Lung (tissue), 12 donors: ENCODE measurements around the gene DIAPH1. TPM values are rescaled to one million over a fixed set of nuclear protein-coding genes. Genes with fewer than 3 reads are reported as not detected.

ENCODE experiments used
- ATAC-seq: fragments of 200-7000 bp; cut with Tn5 transposase; one replicate; pipeline ENCODE4 v1.9.1; 2020; ENCODE audit warnings: moderate number of reproducible peaks; ENCODE audit not compliant: insufficient read depth, low FRiP score
- DNase-seq, 3 donors: peaks; one replicate each; pipeline ENCODE4 v3.0.0-alpha.2; 2013 to 2017
- H3K27ac ChIP-seq, 2 donors: one replicate each; pipeline ENCODE4 v1.5.1; 2013; ENCODE audit warnings: mild to moderate bottlenecking in 2 of 2, moderate library complexity in 2 of 2, control low read depth in 1 of 2, inconsistent platforms in 1 of 2, low read depth in 1 of 2, low read length in 1 of 2
- H3K27me3 ChIP-seq, 3 donors: one replicate each; pipeline ENCODE4 v1.5.1; 2013; ENCODE audit warnings: low read length in 2 of 3; ENCODE audit not compliant: control insufficient read depth in 3 of 3, insufficient read depth in 3 of 3
- H3K36me3 ChIP-seq, 4 donors: one replicate each; pipeline ENCODE4 v1.5.1; 2013; ENCODE audit warnings: low read length in 4 of 4, mild to moderate bottlenecking in 1 of 4, moderate library complexity in 1 of 4; ENCODE audit not compliant: control insufficient read depth in 4 of 4, insufficient read depth in 4 of 4
- H3K4me1 ChIP-seq, 5 donors: one replicate each; pipeline ENCODE4 v1.5.1; 2013; ENCODE audit warnings: low read length in 5 of 5, mild to moderate bottlenecking in 2 of 5, moderate library complexity in 1 of 5; ENCODE audit not compliant: control insufficient read depth in 5 of 5, insufficient read depth in 5 of 5
- H3K4me3 ChIP-seq: one replicate; pipeline ENCODE4 v1.5.1; 2013; ENCODE audit warnings: mild to moderate bottlenecking, control low read depth, moderate library complexity
- H3K9ac ChIP-seq, 2 donors: one replicate each; pipeline ENCODE4 v1.5.1; 2013; ENCODE audit warnings: low read length in 2 of 2, control low read depth in 1 of 2; ENCODE audit not compliant: insufficient read depth in 1 of 2
- H3K9me3 ChIP-seq, 4 donors: one replicate each; pipeline ENCODE4 v1.5.1; 2013; ENCODE audit warnings: low read length in 3 of 4, mild to moderate bottlenecking in 1 of 4, moderate library complexity in 1 of 4; ENCODE audit not compliant: control insufficient read depth in 4 of 4, insufficient read depth in 3 of 4
- CTCF ChIP-seq: IDR thresholded peaks from 2 replicates; pipeline ENCODE4 v1.5.1; 2012; ENCODE audit warnings: mild to moderate bottlenecking; ENCODE audit errors: control extremely low read depth, extremely low read depth
- WGBS, 2 donors: extraction: QIAGEN DNeasy Blood & Tissue Kit; methylation state at CpG; one replicate each; pipeline ENCODE4 v1.1.7; 2013; 5-methylcytosine and 5-hydroxymethylcytosine counted together
- polyA plus RNA-seq, 2 donors: library from polyadenylated mRNA; stranded (reverse); fragments of 200-250 nt; gene quantifications; one replicate each; pipeline ENCODE4 v1.2.1, GENCODE V29; 2013
- total RNA-seq, 2 donors: library from RNA; depleted of rRNA in 1 of 2; stranded (reverse); fragments of >200 nt in 1 of 2; gene quantifications; one replicate each; pipeline ENCODE4 v1.2.1, GENCODE V29; 2014 to 2021
- donor health status: control.
- donor health status: control.
- donor health status: Bipolar disorder and iron deficiency.
- donor health status: healthy.
- donor health status: DM: yes; HTN: yes; CAD: no.

The DIAPH1 gene
- total and polyA plus RNA-seq, 4 donors = 41.7 to 151 (median 64.4) TPM

GRCh38 chr5:141657937-141658545, 39.2 kb upstream of the DIAPH1 start:
- no peaks in the 10 kb centered on the region for H3K9me3 ChIP-seq
- H3K9ac ChIP-seq = no peak overlapping the region
- DNase-seq (no peak), ATAC-seq (no peak)
- TF ChIP-seq CTCF = no peak
- WGBS, 2 donors = 82% methylated on average over 8 of the region's 8 CpGs
- H3K27me3 ChIP-seq = no peaks in the 10 kb centered on the region
- H3K36me3 ChIP-seq = peaks cover 4 to 38% (median 28%) of the 10 kb centered on the region in 4 donors
- H3K4me3 ChIP-seq = no peak overlapping the region
- no peak overlapping the region for H3K27ac ChIP-seq
- H3K4me1 ChIP-seq = no peaks in the 10 kb centered on the region

DNA sequence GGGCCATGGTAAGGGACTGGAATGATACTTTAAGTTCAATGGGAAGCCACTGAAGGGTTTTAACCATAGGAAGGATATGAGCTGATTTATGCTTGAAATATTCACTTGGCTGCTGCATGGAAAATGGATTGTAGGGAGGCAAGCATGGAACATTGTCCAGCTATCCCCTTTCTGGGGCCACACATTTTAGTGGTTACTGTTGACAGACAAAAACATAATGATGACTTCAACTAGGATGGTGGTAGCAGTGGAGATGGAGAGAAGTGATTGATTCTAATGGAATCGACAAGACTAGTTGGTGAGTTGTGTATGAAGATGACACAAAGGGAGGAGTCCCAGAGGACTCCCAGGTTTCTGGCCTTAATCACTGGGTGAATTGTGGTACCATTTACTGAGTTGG, 38.6 kb upstream of the DIAPH1 start:
- Histone ChIP-seq H3K9ac (no peak overlapping the region), H3K36me3 (peaks cover 4 to 38% (median 29%) of the 10 kb centered on the region in 4 donors), H3K27me3 (no peaks in the 10 kb centered on the region), H3K4me1 (no peaks in the 10 kb centered on the region), H3K9me3 (no peaks in the 10 kb centered on the region), H3K4me3 (no peak overlapping the region), H3K27ac (no peak overlapping the region)
- no peak for ATAC-seq
- TF ChIP-seq CTCF = no peak
- 96% methylated on average over 1 of the region's 1 CpG for whole genome bisulfite sequencing, 2 donors
- no peak for DNase-seq

DNA sequence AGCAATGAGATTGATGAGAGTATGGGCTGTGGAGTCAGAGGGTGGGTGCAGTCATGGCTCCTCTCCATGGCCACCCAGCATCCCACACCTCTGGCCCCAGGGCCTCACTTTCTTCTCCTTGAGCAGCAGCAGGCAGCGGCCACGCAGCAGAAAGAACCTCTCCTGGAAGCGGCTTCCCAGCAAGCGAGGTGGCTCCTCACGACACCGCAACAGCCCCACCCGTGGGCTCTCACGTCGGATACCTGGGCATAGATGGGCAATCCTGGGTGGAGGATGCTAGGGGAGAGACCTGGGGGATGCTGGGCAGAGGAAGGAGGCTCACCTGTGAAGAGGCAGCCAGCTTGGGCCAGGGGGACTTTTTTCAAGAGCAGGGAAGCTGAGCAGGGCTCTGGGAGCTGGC, 37.6 kb upstream of the DIAPH1 start:
- 93 to 94% methylated on average over 9 of the region's 9 CpGs for WGBS, 2 donors
- DNase-seq (no peak), ATAC-seq (no peak)
- Histone ChIP-seq H3K4me1 (peaks cover 0 to 5% (median 0%) of the 10 kb centered on the region in 5 donors), H3K4me3 (no peak overlapping the region), H3K27ac (no peak overlapping the region), H3K36me3 (peaks cover 4 to 32% (median 24%) of the 10 kb centered on the region in 4 donors), H3K9me3 (no peaks in the 10 kb centered on the region), H3K9ac (no peak overlapping the region), H3K27me3 (no peaks in the 10 kb centered on the region)
- TF ChIP-seq CTCF = no peak

GRCh38 chr5:141655020-141655419, 36.2 kb upstream of the DIAPH1 start:
- no peak overlapping the region for H3K27ac ChIP-seq
- ATAC-seq = no peak
- no peaks in the 10 kb centered on the region for H3K9me3 ChIP-seq
- no peak overlapping the region for H3K9ac ChIP-seq
- no peak for DNase-seq
- peaks cover 0 to 13% (median 0%) of the 10 kb centered on the region in 5 donors for H3K4me1 ChIP-seq
- H3K4me3 ChIP-seq = no peak overlapping the region
- no peaks in the 10 kb centered on the region for H3K27me3 ChIP-seq
- WGBS, 2 donors = 88 to 96% methylated on average over 7 of the region's 7 CpGs
- TF ChIP-seq CTCF = no peak
- peaks cover 4 to 32% (median 24%) of the 10 kb centered on the region in 4 donors for H3K36me3 ChIP-seq
